ENCODE measurements around the gene FAM53A.

The FAM53A gene

DNA sequence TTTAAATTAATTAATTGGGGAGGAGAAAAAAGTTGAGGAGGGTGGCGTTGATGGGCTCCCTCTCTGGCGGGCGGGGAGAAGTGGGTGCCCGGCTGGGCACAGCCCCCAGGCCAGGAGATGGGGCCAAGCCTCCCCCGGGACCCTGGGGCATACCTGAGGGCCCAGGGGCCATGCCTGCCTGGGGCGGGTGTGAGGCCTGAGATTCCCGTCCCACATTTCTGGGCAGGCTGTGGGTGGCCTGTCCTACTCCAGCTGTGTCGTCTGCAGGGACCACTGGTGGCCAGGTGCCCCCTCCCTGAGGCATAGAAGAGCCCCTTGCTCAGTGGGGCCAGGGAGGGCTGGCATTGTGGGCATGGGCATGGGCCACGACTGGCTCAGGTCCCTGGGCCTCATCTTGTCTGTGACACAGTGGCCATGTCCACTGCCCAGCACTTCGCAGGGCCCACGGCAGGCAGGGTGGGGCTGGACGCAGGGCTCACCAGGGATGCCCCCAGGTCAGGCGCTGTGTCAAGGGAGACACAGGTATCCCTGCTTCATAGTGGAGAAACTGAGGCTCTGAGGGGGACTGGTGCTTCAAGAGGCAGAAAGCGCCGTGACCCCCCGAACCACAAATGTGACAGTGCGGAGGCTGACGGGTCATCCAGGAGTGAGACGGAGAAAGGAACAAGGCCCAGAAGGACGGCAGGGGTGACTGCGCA, 60.1 kb downstream of the FAM53A start:
- no peak for DNase-seq (ENCODE audit: low read depth in 1 of 2, low spot score in 1 of 2)

DNA sequence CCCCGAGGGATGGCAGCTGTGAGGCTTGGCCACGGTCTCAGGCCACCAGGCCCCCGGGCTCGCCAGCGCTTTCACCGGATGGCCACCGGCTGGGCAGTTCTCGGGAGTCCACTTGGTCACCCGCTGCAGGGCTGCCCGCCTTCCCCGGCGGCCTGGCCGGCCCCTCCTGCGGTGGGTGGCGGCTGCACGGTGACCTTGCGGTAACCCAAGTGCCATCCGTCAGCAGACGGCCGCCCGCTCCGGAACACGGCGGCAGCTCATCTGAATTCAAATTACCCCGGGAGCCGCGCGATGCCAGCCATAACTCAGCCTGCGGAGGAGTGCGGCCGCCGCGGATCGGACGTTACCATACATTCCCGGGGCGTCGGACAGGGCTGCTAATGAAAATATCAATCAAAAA, 60.7 kb downstream of the FAM53A start:
- DNase-seq (ENCODE audit: low read depth in 1 of 2, low spot score in 1 of 2), result no peak

DNA sequence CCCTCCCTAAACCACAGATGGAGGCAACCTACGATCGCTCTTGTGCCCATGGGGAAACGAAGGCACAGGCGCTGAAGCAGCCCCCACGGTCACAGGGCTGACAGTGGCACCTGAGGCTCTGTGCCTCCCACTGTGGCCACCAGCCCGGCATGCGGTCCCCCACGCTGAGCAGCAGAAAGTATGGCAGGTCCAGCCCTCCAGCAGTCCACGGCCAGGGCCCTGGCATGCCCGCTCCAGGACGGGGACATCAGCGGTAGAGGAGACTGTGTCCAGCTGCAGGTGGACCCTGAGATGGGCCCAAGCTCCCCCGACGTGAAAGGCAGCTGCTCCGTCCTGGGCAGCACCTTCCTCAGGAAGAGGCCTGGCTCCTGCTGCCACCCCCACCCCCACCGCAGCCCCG, 61.2 kb downstream of the FAM53A start:
- DNase-seq (ENCODE audit: low read depth in 1 of 2, low spot score in 1 of 2), result no peak

DNA sequence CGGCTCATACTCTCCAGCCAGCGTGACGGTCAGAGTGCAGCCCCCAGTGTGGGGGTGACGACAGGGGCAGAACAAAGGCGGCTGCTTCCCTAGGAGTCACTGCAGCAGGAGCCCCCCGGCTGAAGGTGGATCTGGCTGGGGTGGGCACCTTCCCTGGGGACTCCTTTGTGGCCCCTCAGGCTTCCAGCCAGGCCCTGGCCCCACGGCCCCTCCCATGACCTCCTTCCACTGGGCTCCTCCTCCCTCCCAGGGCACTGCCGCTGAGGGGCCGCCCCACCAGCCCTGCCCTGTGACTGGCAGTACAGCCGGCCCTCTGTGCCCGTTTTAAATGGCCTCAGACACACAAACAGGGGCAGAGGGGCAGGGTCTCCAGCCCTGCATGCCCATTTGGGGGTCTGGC, 61.9 kb downstream of the FAM53A start:
- no peak for DNase-seq (ENCODE audit: low read depth in 1 of 2, low spot score in 1 of 2)

DNA sequence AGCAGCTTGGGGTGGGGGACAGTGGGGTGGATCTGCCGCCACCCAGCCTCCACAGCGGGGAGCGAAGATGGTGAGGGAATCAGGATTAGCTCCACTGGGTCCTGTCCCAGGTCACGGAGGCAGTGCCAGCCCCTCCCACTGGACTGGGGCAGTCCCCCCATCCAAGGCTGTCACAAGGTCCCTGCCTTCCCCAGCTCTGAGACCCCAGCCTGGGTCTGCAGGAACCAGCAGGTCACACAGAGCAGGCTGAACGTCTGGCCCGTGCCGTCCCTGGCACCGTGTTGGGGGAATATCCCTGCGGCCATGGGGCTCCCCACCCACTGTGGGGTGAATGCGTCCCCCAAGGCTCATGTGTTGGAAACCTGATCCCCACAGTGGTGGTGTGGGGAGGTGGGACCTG, 62.6 kb downstream of the FAM53A start:
- DNase-seq (ENCODE audit: low read depth in 1 of 2, low spot score in 1 of 2), result no peak

DNA sequence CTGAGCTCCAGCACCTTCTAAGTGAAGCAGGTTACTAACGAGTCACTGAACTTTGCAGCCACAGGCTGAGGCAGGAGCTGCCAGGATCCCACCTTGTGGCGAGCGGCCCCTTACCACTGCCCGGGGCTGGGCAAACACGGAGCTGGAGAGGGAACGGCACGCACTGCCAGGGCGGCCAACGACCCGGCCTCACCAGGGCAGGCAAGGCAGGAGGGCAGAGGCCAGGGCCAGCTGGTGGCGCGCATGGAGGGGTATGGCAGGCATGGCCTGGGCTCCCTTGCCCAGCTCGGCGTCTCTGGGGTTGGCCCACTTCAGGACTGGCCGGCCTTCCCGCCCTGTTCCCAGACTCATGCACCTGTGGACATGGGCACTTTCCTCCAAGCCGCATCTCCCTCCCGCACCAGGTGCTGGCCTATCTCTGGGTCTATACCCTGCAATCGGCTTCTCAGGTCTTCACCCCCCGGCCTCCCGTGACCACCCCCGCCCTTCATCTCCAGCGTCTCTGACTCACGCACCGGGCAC, 64.9 kb downstream of the FAM53A start:
- no peak for DNase-seq (ENCODE audit: low read depth in 1 of 2, low spot score in 1 of 2)

DNA sequence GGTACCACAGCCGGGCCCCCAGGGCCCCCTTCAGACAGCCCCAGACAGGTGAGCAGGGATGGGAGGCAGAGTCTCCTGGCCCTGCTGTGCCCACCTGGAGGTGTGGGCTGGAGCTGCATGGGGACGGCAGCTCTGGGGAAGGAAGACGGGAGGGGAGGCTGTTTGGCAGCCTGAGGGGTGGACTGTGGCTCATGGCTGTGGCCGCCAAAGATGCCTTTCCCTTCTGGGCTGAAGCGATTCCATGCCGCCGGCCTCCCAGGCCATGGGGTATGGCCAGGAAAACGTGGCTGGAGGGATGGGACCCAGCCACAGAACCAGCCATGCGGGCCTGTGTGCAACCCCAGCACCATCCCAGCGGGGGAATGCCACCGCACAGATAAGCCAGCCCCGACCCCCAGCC, 65.7 kb downstream of the FAM53A start:
- DNase-seq (ENCODE audit: low read depth in 1 of 2, low spot score in 1 of 2), result no peak

DNA sequence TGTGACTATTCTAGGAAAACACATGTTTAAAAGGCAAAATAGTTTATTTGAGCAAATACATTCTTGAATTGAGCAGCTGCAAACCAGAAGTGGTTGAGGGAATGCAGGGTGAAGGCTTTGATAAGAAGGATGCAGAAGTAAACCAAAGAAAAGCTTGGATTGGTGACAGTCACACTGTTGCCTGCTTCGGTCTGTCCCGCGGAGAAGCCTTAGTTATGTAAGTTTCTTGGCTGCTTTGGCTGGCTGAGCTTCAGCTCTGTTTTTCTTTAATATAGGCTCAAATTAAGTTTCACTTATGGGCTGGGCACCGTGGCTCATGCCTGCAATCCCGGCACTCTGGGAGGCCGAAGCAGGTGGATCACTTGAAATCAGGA, 67.6 kb downstream of the FAM53A start:
- DNase-seq (ENCODE audit: low read depth in 1 of 2, low spot score in 1 of 2), result no peak

DNA sequence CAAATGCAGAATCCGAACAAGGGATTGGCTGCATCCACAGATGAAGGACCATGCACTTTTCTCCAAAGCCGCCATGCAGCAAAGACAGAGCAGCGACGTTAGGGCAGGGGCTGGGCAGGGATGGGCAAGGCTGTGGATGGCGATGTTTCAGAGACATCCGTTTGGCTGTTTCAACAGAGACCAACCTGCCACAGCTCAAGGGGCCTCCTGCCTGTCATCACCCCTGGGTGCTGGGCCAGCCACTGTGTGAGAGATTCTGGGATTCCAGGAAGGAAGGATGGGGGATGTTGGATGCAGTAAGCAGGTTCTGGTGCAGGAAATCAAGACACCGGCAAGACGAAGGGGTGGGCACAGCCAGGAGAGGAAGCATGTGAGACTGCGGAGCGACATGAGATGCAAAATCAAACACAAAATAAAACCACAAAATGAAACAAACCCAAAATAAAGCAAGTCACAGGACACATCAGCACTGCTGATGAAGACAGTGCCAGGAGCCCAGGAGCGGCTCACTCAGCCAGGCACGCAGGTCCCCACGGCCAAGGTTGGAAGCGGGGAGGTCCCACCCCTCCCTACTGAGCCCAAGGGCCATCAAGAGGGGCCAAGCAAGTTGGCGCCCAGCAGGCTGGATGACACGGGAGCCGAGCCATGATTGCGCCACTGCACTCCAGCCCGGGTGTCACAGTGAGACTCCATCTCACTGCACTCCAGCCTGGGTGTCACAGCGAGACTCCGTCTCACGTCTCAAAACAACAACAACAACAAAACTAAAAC, 68.1 kb downstream of the FAM53A start:
- no peak for DNase-seq (ENCODE audit: low read depth in 1 of 2, low spot score in 1 of 2)

DNA sequence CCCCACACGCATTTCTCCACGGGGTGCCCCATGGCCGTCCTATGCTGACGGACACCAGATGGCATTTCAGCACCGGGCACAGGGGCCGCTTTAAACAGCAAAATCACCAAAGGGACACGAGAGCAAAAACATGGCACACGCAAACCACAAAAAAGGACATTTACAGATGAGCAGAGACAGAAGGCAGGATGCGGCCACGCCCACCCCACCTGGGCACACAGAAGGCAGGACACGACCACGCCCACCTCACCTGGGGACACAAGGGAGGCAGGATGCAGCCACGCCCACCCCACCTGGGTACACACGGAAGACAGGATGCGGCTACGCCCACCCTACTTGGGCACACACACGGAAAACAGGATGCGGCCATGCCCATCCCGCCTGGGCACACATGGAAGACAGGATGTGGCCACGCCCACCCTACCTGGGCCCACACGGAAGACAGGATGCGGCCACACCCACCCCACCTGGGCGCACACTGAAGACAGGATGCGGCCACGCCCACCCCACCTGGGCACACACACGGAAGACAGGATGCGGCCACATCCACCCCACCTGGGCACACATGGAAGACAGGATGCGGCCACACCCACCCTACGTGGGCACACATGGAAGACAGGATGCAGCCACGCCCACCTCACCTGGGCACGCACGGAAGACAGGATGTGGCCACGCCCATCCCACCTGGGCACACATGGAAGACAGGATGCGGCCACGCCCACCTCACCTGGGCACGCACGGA, 69.1 kb downstream of the FAM53A start:
- DNase-seq (ENCODE audit: low read depth in 1 of 2, low spot score in 1 of 2), result no peak

DNA sequence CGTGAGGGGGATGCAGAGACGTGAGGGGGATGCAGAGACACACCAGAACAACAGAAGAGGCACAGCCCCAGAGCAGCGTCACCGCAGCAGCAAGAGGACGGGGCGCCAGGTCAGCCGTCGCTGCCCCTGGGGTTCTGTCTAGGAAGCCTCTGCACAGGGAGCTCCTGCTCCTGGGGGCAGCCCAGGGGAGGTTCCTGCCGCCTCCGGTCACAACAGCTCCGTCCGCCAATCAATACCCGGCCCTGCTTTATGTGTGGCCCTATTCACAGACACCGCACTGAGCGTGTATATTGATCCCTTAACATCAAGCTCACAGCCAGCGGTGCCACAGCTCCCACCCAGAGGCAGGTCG, 69.6 kb downstream of the FAM53A start:
- DNase-seq (ENCODE audit: low read depth in 1 of 2, low spot score in 1 of 2), result no peak

DNA sequence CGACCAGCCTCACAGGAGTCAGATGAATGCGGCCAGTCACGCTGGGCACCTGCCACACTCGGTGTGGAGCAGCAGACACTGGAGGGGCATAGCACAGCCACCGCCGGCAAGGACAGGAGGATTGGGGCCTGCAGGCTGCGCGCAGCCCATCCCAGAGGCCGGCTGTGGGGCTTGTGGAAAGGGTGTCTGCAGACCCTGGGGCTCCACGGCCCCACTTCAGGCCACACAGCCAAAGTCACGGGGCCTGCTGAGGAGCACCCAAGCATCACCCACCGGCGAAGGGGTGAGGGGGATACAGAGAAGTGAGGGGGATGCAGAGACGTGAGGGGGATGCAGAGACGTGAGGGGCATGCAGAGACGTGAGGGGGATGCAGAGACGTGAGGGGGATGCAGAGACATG, 70.1 kb downstream of the FAM53A start:
- no peak for DNase-seq (ENCODE audit: low read depth in 1 of 2, low spot score in 1 of 2)

DNA sequence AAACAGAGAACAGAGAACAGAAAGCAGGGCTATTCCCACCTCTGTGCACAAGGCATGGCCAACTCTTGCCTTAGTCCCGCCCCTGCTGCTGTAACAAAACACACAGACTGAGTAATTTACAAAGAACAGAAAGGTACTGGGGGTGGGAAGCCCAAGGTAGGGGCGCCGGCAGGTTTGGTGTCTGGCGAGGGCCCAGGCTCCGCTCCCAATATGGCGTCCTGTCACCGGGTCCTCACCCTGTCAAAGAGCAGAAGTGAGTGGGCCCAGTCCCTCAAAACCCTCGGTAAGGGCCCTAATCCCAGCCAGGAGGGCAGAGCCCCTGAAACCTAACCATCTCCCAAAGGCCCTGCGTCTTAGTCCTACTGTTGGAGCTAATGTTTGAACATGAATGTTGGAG, 71.0 kb downstream of the FAM53A start:
- DNase-seq (ENCODE audit: low read depth in 1 of 2, low spot score in 1 of 2), result no peak

DNA sequence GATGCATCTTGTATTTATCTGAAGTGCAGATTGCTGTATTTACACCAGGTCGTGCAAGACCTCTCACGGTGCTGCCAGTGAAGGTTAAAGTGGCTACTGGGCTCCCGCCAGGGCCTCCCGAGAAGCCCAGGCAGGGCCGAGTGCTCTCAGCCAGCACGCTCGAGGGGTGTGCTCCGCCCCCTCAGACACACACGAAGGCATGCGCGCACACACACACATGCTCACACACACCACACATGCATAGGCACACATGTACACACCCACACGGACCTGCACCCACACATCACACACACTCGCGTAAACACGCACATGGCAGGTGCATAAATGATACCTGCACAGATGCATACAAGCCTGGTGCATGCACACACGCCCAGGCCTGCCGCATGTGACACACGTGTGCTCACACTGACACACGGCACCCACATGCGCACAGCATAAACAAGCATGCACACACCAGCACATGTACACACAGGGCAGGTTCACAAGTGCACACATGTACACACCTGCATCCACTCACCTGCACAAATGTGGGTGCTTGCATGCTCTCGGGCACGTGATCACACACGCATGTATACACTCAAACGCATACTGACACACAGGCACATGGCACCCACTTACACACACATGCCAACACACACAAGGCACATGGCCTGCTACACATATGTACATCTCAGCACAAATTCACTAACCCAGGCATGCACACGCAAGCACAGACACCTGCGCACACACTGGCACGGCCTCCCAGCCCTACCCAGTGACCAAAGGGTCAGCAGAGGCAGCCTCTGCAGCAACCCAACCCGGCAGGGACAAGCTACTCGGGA, 71.6 kb downstream of the FAM53A start:
- DNase-seq (ENCODE audit: low read depth in 1 of 2, low spot score in 1 of 2), result no peak

DNA sequence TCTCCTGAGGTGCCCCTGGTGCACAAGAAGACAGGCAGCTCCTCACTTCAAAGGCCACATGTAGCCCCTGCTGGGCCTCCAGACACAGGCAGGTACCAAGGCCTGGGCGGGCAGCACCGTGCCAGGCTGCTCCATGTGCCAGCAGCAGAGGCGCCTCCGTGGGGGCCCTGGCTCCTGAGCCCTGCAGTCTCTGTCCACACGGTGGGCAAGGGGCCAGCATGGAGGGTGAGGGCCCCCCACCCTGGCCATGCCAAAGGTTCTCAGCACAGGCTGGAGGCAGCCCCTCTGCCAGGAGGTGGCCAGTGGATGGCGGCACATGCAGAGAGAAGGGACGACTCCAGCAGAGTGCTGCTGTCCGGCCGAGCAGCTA, 72.6 kb downstream of the FAM53A start:
- no peak for DNase-seq (ENCODE audit: low read depth in 1 of 2, low spot score in 1 of 2)

DNA sequence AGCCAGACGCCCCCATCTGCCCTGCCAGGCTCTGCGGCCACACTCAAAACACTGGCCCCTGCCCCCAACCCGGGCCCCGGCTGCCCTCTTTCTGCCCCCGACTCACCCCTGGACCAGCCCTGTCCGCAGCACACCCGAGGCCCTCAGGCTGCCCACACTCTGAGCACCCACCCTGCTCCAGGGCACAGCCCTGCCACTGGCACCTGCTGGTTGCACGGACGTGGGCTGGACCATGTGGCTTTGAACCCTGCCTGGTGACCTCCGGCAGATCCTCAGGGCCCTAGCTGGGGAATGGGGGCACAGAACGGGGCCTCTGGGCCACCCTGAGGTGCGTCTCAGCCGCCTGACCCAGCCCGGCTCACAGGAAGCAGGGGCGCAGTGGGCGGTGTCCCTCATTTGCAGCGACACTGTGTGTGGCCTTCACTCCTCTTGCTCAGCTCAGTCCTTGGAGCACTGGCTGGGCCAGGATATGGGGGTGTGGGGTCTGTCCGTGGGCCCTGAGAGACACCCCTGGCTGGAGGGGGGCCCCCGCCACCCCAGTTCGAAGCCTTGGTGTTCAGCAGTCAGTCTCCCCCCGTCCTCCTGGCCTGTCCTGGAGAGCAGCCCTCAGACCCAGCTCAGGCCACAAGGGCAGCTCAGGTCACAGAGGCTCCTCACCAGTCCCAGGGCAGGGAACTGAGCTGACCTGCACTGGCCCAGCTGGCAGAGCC, 73.2 kb downstream of the FAM53A start:
- DNase-seq (ENCODE audit: low read depth in 1 of 2, low spot score in 1 of 2), result no peak

DNA sequence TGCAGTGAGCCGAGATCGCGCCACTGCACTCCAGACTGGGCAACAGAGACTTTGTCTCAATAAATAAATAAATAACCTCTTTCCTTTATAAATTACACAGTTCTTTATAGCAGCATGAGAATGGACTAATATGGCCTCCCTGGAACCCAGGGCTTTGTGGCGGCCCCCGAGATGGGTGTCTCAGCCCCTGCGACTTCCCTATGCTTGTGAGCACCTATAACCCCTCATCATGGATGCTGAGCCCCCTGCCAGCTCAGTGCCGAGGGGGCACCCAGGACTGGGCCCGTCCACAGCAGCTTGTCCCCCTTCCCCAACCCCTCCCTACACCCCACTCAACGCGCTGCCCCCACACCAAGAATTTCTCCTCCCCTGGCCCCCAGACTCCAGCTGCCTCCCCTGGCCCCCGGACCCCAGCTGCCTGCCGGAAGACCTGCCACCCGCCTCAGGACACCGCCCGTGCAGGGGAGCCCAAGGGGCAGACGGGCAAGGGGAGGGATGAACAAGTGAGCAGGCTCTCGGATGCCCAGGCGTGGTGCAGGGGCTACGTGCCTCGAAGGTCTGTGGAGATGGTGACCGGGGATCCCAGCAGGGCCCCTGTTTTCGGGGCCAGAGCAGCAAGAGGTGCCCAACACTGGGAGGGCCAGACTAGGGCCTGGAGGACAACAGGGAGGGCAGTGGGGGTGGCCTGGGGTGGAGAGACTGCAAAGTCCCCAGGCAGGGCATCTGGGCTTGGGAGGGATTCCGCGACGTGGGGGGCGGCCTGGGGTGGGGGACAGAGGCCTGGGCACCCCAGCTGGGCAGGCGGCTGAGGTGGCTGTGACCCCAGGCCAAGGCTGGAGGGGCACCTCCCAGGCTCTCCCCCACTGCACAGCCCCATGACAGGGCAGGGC, 74.0 kb downstream of the FAM53A start:
- DNase-seq (ENCODE audit: low read depth in 1 of 2, low spot score in 1 of 2), result no peak

DNA sequence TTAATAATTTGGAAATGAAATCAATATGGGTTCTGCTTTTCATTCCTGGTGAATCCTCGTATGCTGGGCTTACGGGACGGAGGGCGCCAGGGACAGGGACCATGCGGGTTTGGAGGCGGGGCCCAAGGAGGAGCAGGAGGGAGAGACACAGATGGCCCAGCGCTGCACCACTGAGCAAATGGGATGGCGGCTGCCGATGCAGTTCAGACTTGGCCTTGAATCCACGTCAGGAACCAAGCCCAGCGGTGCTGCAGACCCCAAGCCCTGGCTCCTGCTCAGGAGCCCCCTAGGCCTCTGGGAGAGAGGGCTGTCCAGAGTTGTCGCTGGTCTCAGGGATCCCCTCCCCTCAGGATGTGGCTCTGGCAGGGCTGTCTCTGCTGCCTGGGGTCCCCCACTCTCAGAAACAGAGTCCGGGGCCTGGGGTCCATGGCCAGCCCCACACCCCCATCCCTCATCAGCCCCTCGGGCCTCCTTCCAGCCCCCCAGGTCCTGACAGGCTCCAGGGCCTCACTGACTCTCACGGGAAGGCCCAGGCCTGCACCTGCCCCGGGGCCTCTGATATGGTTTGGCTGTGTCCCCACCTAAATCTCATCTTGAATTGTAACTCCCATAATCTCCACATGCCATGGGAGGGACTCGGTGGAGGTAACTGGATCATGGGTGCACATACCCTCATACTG, 75.2 kb downstream of the FAM53A start:
- no peak for DNase-seq (ENCODE audit: low read depth in 1 of 2, low spot score in 1 of 2)

DNA sequence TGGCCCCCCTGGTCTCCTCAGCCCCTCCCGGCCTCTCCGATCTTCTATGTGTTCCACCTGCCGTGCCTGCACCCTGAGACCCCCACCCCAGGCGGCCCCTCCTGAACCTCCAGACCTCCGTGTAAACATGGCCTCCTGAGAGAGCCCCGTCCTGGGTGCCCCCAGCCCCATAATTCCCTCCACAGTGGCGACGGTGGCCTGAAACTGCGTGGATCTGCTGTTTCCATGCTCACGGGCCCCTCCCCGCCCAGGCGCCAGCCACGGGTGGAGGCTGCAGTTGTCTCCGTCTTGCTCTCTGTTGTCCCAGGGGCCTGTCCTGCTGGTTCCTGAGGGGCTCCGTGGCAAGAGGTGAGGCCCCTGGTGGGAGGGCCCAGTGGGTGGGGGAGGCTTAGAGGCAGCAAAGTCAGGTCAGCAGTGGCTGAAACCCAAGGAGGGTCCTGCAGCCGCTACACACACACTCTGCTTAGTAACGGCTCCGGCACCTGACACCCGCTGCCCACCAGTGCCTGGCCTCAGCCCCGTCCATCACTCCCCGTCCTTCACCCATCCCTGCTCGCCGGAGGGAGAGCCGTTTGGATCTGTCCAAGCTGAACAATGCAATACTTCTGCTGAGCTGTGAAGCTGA, 75.8 kb downstream of the FAM53A start:
- no peak for DNase-seq (ENCODE audit: low read depth in 1 of 2, low spot score in 1 of 2)
